Coronary artery (tissue), 2 donors: ENCODE measurements around the gene ERP29.

Experiments used
- DNase-seq: peaks from one replicate; pipeline ENCODE4 v3.0.0-alpha.2; 2017; ENCODE audit warnings: low spot score
- H3K27ac ChIP-seq, 2 donors: fragments of 200-600 bp; sonication (generic); one replicate each; pipeline ENCODE4 v1.5.1; 2016 to 2019
- H3K4me3 ChIP-seq: fragments of 200-600 bp; sonication (generic); 2 replicates; pipeline ENCODE4 v1.5.1; 2016; ENCODE audit warnings: mild to moderate bottlenecking, moderate library complexity
- TF ChIP-seq, protein P1 (sequence below): fragments of 200-600 bp; sonication (generic); IDR thresholded peaks from one replicate; pipeline ENCODE4 v1.5.1; 2019; ENCODE audit warnings: antibody characterized with exemption

The ERP29 gene

DNA sequence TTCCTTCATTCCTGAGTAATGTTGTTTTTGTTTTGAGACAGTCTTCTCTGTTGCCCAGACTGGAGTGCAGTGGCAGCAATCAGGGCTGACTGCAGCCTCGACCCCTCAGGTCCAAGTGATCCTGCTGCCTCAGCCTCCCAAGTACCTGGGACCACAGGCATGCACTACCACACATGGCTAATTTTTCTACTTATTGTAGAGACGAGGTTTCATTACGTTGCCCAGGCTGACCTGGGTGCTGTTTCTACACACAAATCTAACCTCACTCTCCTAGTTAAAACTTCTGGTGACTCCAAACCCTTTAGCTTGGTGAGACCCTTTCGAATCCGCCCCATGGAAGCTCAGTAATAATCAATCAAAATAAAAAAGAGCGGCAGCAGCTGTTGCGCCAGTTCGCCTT, 1.5 kb upstream of the ERP29 start:
- Histone ChIP-seq H3K4me3 (peak overlapping the region; percentile 93), H3K27ac (no peak overlapping the region)
- TF ChIP-seq, protein P1, sequence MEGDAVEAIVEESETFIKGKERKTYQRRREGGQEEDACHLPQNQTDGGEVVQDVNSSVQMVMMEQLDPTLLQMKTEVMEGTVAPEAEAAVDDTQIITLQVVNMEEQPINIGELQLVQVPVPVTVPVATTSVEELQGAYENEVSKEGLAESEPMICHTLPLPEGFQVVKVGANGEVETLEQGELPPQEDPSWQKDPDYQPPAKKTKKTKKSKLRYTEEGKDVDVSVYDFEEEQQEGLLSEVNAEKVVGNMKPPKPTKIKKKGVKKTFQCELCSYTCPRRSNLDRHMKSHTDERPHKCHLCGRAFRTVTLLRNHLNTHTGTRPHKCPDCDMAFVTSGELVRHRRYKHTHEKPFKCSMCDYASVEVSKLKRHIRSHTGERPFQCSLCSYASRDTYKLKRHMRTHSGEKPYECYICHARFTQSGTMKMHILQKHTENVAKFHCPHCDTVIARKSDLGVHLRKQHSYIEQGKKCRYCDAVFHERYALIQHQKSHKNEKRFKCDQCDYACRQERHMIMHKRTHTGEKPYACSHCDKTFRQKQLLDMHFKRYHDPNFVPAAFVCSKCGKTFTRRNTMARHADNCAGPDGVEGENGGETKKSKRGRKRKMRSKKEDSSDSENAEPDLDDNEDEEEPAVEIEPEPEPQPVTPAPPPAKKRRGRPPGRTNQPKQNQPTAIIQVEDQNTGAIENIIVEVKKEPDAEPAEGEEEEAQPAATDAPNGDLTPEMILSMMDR: no peak

DNA sequence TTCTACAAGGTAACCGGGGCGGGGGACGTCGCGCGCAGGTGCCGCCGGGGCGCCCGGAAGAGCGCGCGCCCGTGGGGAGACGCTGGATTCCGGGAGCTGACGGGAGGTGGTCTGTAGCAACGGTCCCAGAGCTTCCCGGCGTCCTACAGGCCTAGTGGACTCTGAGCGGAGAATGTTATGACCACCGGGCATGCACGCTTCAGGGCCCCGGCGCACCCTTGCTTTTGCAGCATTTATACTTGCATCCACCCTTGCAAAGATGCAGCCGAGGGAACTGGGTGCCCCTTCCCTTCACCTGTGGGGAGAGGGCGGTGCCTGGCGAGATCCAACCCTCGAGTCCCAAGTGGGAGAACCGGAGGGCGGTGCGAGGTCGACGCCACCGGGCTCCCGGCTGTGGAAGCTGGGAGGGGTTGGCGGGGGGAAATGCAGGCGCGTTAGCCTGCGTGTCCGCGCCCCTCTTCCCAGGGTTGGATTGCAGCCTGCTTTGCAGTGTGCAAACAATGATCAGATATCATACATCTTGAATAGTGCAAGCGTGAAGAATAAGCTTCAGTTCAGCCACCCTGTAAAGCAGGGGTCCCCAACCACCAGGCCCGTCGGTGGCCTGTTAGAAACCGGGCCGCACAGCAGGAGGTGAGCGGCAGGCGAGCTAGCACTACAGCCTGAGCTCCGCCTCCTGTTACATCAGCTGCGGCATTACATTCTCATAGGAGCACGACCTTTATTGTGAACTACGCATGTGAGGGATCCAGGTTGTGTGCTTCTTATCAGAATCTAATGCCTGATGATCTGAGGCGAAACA, 576 bp downstream of the ERP29 start:
- TF ChIP-seq, protein P1: no peak

More for the DNA sequence above, 1.5 kb upstream of the ERP29 start:
- no peak for DNase-seq

GRCh38 chr12:112015938-112016337, 2.7 kb downstream of the ERP29 start:
- no peak for DNase-seq
- TF ChIP-seq, protein P1: no peak
- Histone ChIP-seq H3K4me3 (no peak overlapping the region), H3K27ac (no peak overlapping the region)

More for the DNA sequence above, 576 bp downstream of the ERP29 start:
- Histone ChIP-seq H3K27ac (peak overlapping the region; percentile 98), H3K4me3 (peak overlapping the region; percentile 93)
- no peak for DNase-seq

- Histone ChIP-seq H3K4me3 (no peak overlapping the region), H3K27ac (no peak overlapping the region)
- DNase-seq: no peak
- TF ChIP-seq, protein P1: no peak
Observed at GRCh38 chr12:112017041-112017440, 3.8 kb downstream of the ERP29 start.

GRCh38 chr12:112018571-112019237, 5.5 kb downstream of the ERP29 start:
- Histone ChIP-seq H3K4me3 (no peak overlapping the region), H3K27ac (no peak overlapping the region)
- DNase-seq: no peak
- TF ChIP-seq, protein P1: no peak

GRCh38 chr12:112020947-112021457, 7.8 kb downstream of the ERP29 start:
- Histone ChIP-seq H3K4me3 (no peak overlapping the region), H3K27ac (no peak overlapping the region)
- TF ChIP-seq, protein P1: no peak
- DNase-seq: no peak
